Loucy (cell line): Measurements from ENCODE around the gene CYP4B1.

Source experiments
- CTCF ChIP-seq: fragments of 200-600 bp; sonication (generic); conservative IDR thresholded peaks from 2 replicates; pipeline ENCODE4 v1.5.1; 2014; ENCODE audit warnings: mild to moderate bottlenecking, antibody characterized with exemption, low read length
- EZH2phosphoT487 ChIP-seq: fragments of 200-600 bp; IDR thresholded peaks from 2 replicates; pipeline ENCODE4 v1.6.1; 2018; ENCODE audit warnings: antibody characterized with exemption, mild to moderate bottlenecking, moderate library complexity, borderline replicate concordance

GRCh38 chr1:46804926-46805325 lies 6.1 kb downstream of the CYP4B1 start:
- no peak for TF ChIP-seq CTCF
- no peak for TF ChIP-seq EZH2phosphoT487
